Hepatocyte (in vitro differentiated cells): ENCODE results near the gene EMC8. TPM values are rescaled to one million over a fixed set of nuclear protein-coding genes. Genes with fewer than 3 reads are reported as not detected.

Experiments
- DNase-seq: peaks from one replicate; pipeline ENCODE4 v3.0.0-alpha.2; 2016; ENCODE audit warnings: low spot score
- H2AFZ ChIP-seq: fragments of 200-600 bp; sonication (generic); 2 replicates; pipeline ENCODE4 v1.6.0; 2016; ENCODE audit warnings: antibody characterized with exemption, mild to moderate bottlenecking
- H3K27ac ChIP-seq: fragments of 200-600 bp; sonication (generic); 2 replicates; pipeline ENCODE4 v1.5.1; 2016; ENCODE audit warnings: mild to moderate bottlenecking
- H3K27me3 ChIP-seq: fragments of 200-600 bp; sonication (generic); 2 replicates; pipeline ENCODE4 v1.6.1; 2016
- H3K36me3 ChIP-seq: fragments of 200-600 bp; sonication (generic); replicated peaks from 2 replicates; pipeline ENCODE4 v1.5.1; 2016; ENCODE audit warnings: low read depth; ENCODE audit not compliant: insufficient read depth
- H3K4me1 ChIP-seq: fragments of 200-600 bp; sonication (generic); 2 replicates; pipeline ENCODE4 v1.5.1; 2016; ENCODE audit warnings: mild to moderate bottlenecking, moderate library complexity; ENCODE audit not compliant: insufficient read depth
- H3K4me2 ChIP-seq: fragments of 200-600 bp; sonication (generic); 2 replicates; pipeline ENCODE4 v1.6.0; 2016
- H3K4me3 ChIP-seq: fragments of 200-600 bp; sonication (generic); 2 replicates; pipeline ENCODE4 v1.5.1; 2016; ENCODE audit warnings: mild to moderate bottlenecking
- H3K79me2 ChIP-seq: fragments of 200-600 bp; sonication (generic); 2 replicates; pipeline ENCODE4 v1.6.0; 2017; ENCODE audit warnings: mild to moderate bottlenecking
- H3K9me2 ChIP-seq: fragments of 200-600 bp; sonication (generic); replicated peaks from 2 replicates; pipeline ENCODE4 v1.6.0; 2017; ENCODE audit warnings: mild to moderate bottlenecking; ENCODE audit not compliant: insufficient read depth
- H3K9me3 ChIP-seq: fragments of 200-600 bp; sonication (generic); 2 replicates; pipeline ENCODE4 v1.5.1; 2016; ENCODE audit warnings: low read depth, mild to moderate bottlenecking
- H4K20me1 ChIP-seq: fragments of 200-600 bp; sonication (generic); 2 replicates; pipeline ENCODE4 v1.6.0; 2016; ENCODE audit warnings: mild to moderate bottlenecking; ENCODE audit not compliant: insufficient read depth, poor library complexity, severe bottlenecking
- CTCF ChIP-seq: fragments of 200-600 bp; sonication (generic); IDR thresholded peaks from 2 replicates; pipeline ENCODE4 v1.5.1; 2016; ENCODE audit warnings: antibody characterized with exemption, mild to moderate bottlenecking; ENCODE audit not compliant: poor library complexity
- EZH2 ChIP-seq: fragments of 200-600 bp; sonication (generic); IDR thresholded peaks from 2 replicates; pipeline ENCODE4 v1.6.1; 2016; ENCODE audit warnings: antibody characterized with exemption, mild to moderate bottlenecking, borderline replicate concordance
- EZH2phosphoT487 ChIP-seq: fragments of 200-600 bp; sonication (generic); IDR thresholded peaks from one replicate; pipeline ENCODE4 v1.6.1; 2018; ENCODE audit warnings: antibody characterized with exemption, mild to moderate bottlenecking, low read depth, moderate library complexity; ENCODE audit not compliant: unreplicated experiment, severe bottlenecking
- WGBS: methylation state at CpG from one replicate; pipeline ENCODE4 v1.1.6; 2016; ENCODE audit warnings: low lambda C conversion rate; ENCODE audit errors: missing lambda C conversion rate; 5-methylcytosine and 5-hydroxymethylcytosine counted together
- polyA plus RNA-seq: library from polyadenylated mRNA; unstranded; fragments of >200 nt; fragmentation: Nextera tagmentation; extraction: Ambion mirVana; gene quantifications from 2 replicates; pipeline ENCODE4 v1.2.1, GENCODE V29; 2016
- total RNA-seq: library from RNA; depleted of rRNA; stranded (reverse); fragments of >200 nt; gene quantifications from 2 replicates; pipeline ENCODE4 v1.2.3, GENCODE V29; 2014

Gene EMC8
- total and polyA plus RNA-seq, 2 experiments from 2014 or later, result 35.0 to 50.6 TPM

- no peaks in the 10 kb centered on the region for H3K27me3 ChIP-seq
- 87% methylated on average over 15 of the region's 15 CpGs for WGBS
These were observed 47.7 kb upstream of the EMC8 start for GRCh38 chr16:85847036-85847435.

GRCh38 chr16:85846461-85846860 is 47.1 kb upstream of the EMC8 start:
- Histone ChIP-seq H3K9me2 (no peaks in the 10 kb centered on the region), H3K79me2 (no peaks in the 10 kb centered on the region), H3K4me3 (no peak overlapping the region), H4K20me1 (no peaks in the 10 kb centered on the region), H3K36me3 (no peaks in the 10 kb centered on the region), H2AFZ (no peak overlapping the region), H3K4me1 (peaks cover 7% of the 10 kb centered on the region), H3K4me2 (no peak overlapping the region), H3K27ac (no peak overlapping the region), H3K27me3 (no peaks in the 10 kb centered on the region), H3K9me3 (no peaks in the 10 kb centered on the region)
- TF ChIP-seq EZH2 (no peak), CTCF (no peak), EZH2phosphoT487 (no peak)
- WGBS, result 93% methylated on average over 9 of the region's 9 CpGs
- no peak for DNase-seq

More at GRCh38 chr16:85847036-85847435, 47.7 kb upstream of the EMC8 start:
- Histone ChIP-seq H3K9me2 (no peaks in the 10 kb centered on the region), H3K9me3 (no peaks in the 10 kb centered on the region), H3K27ac (no peak overlapping the region), H3K4me1 (peaks cover 7% of the 10 kb centered on the region), H3K79me2 (no peaks in the 10 kb centered on the region), H3K4me3 (no peak overlapping the region), H2AFZ (no peak overlapping the region), H3K36me3 (no peaks in the 10 kb centered on the region), H4K20me1 (no peaks in the 10 kb centered on the region), H3K4me2 (no peak overlapping the region)
- DNase-seq, result no peak
- TF ChIP-seq CTCF, result no peak
- no peak for TF ChIP-seq EZH2
- no peak for TF ChIP-seq EZH2phosphoT487

GRCh38 chr16:85845266-85845665 is 45.9 kb upstream of the EMC8 start:
- Histone ChIP-seq H3K27ac (no peak overlapping the region), H3K27me3 (no peaks in the 10 kb centered on the region), H4K20me1 (no peaks in the 10 kb centered on the region), H3K9me2 (no peaks in the 10 kb centered on the region), H3K4me1 (peaks cover 7% of the 10 kb centered on the region), H3K36me3 (no peaks in the 10 kb centered on the region), H3K4me2 (peak overlapping the region; percentile 7), H3K4me3 (no peak overlapping the region), H3K79me2 (no peaks in the 10 kb centered on the region), H2AFZ (no peak overlapping the region), H3K9me3 (no peaks in the 10 kb centered on the region)
- 76% methylated on average over 20 of the region's 20 CpGs for WGBS
- TF ChIP-seq EZH2phosphoT487 (no peak), EZH2 (no peak), CTCF (no peak)
- no peak for DNase-seq

GRCh38 chr16:85844786-85845185 is 45.4 kb upstream of the EMC8 start:
- peaks cover 7% of the 10 kb centered on the region for H3K4me1 ChIP-seq
- peak; percentile 54 for DNase-seq
- H3K4me2 ChIP-seq, result peak overlapping the region; percentile 7
- TF ChIP-seq CTCF, result no peak
- TF ChIP-seq EZH2, result no peak
- no peak for TF ChIP-seq EZH2phosphoT487
- no peaks in the 10 kb centered on the region for H3K79me2 ChIP-seq
- H3K4me3 ChIP-seq, result no peak overlapping the region
- no peaks in the 10 kb centered on the region for H3K9me2 ChIP-seq
- no peak overlapping the region for H3K27ac ChIP-seq
- 25% methylated on average over 15 of the region's 15 CpGs for WGBS
- H3K36me3 ChIP-seq, result no peaks in the 10 kb centered on the region
- no peaks in the 10 kb centered on the region for H3K27me3 ChIP-seq
- no peak overlapping the region for H2AFZ ChIP-seq
- H4K20me1 ChIP-seq, result no peaks in the 10 kb centered on the region
- H3K9me3 ChIP-seq, result no peaks in the 10 kb centered on the region
